Esophagus squamous epithelium (tissue), 4 donors: ENCODE results near the gene COBLL1.

Experiments used
- CTCF ChIP-seq, 6 experiments: fragments of 450-650 bp in 4 of 6; fragments of 200-600 bp in 2 of 6; sonication (generic) in 2 of 6; IDR thresholded peaks; one replicate each; pipeline ENCODE4 v1.5.1; 2016 to 2019; ENCODE audit warnings: antibody characterized with exemption in 6 of 6, mild to moderate bottlenecking in 4 of 6, moderate library complexity in 4 of 6
- POLR2A ChIP-seq, 4 donors: fragments of 450-650 bp; IDR thresholded peaks; one replicate each; pipeline ENCODE4 v1.6.1; 2017; ENCODE audit warnings: antibody characterized with exemption in 4 of 4, mild to moderate bottlenecking in 4 of 4, moderate library complexity in 3 of 4

- TF ChIP-seq CTCF (IDR thresholded peaks at IDR 0.05) (no peak), POLR2A (IDR thresholded peaks at IDR 0.05) (no peak)
Observed at GRCh38 chr2:164846276-164846675, 4.7 kb upstream of the COBLL1 start.
